GM12865 (cell line): ENCODE measurements around the gene WDR1.

ENCODE experiments used
- DNase-seq: peaks from one replicate; pipeline ENCODE4 v3.0.0; 2010; ENCODE audit warnings: low read depth
- H3K4me3 ChIP-seq: 2 replicates; pipeline ENCODE4 v1.5.1; 2011; ENCODE audit warnings: mild to moderate bottlenecking, low read depth, low read length, control low read depth
- CTCF ChIP-seq: IDR thresholded peaks from 2 replicates; pipeline ENCODE4 v1.5.1; 2011; ENCODE audit warnings: low read length, control low read depth, low read depth, inconsistent platforms; ENCODE audit not compliant: insufficient read depth; ENCODE audit errors: missing control alignments

WDR1 gene

GRCh38 chr4:10107111-10108091 lies 9.2 kb downstream of the WDR1 start:
- DNase-seq = no peak
- H3K4me3 ChIP-seq = no peak overlapping the region
- no peak for TF ChIP-seq CTCF

- DNase-seq = peak; percentile 31
- TF ChIP-seq CTCF = no peak
- H3K4me3 ChIP-seq = no peak overlapping the region
Measured at GRCh38 chr4:10106421-10107039, 10.1 kb downstream of the WDR1 start.

- DNase-seq = no peak
- no peak for TF ChIP-seq CTCF
- H3K4me3 ChIP-seq = no peak overlapping the region
Measured at GRCh38 chr4:10105920-10106319, 10.7 kb downstream of the WDR1 start.

- DNase-seq = no peak
- H3K4me3 ChIP-seq = no peak overlapping the region
- no peak for TF ChIP-seq CTCF
Measured at GRCh38 chr4:10105421-10105820, 11.2 kb downstream of the WDR1 start.

GRCh38 chr4:10104991-10105276 lies 11.7 kb downstream of the WDR1 start:
- no peak for TF ChIP-seq CTCF
- DNase-seq = no peak
- H3K4me3 ChIP-seq = no peak overlapping the region

GRCh38 chr4:10104211-10104990 lies 12.2 kb downstream of the WDR1 start:
- TF ChIP-seq CTCF = no peak
- no peak overlapping the region for H3K4me3 ChIP-seq
- peak; percentile 42 for DNase-seq
